DND-41 (cell line): ENCODE results near the gene INPP4A.

ENCODE experiments used
- CTCF ChIP-seq: IDR thresholded peaks from 2 replicates; pipeline ENCODE4 v1.5.1; 2012; ENCODE audit warnings: borderline replicate concordance, low read length, moderate library complexity, mild to moderate bottlenecking; ENCODE audit not compliant: poor library complexity, severe bottlenecking; ENCODE audit errors: extremely low read depth
- EZH2 ChIP-seq: IDR thresholded peaks from 3 replicates; pipeline ENCODE4 v1.6.1; 2012; ENCODE audit warnings: borderline replicate concordance, low read depth, mild to moderate bottlenecking, moderate library complexity, low read length, inconsistent platforms; ENCODE audit not compliant: severe bottlenecking

GRCh38 chr2:98460573-98461497 lies 16.2 kb downstream of the INPP4A start:
- TF ChIP-seq CTCF (no peak), EZH2 (no peak)
